ENCODE measurements around the gene SLC22A5.
A peak's percentile ranks its signal among the peaks of the same experiment; 100 is the strongest.

The SLC22A5 gene

GRCh38 chr5:132368186-132368585, 1.3 kb upstream of the SLC22A5 start:
- no peak for DNase-seq (ENCODE audit: low read depth)

- DNase-seq (ENCODE audit: low read depth), result no peak
Observed at GRCh38 chr5:132369007-132369473, 470 bp upstream of the SLC22A5 start.

GRCh38 chr5:132370181-132370970, 866 bp downstream of the SLC22A5 start:
- DNase-seq (ENCODE audit: low read depth), result no peak

- no peak for DNase-seq (ENCODE audit: low read depth)
Observed at GRCh38 chr5:132370971-132371602, 1.6 kb downstream of the SLC22A5 start.

- DNase-seq (ENCODE audit: low read depth), result no peak
Observed at GRCh38 chr5:132371603-132371994, 2.1 kb downstream of the SLC22A5 start.

GRCh38 chr5:132372127-132372526, 2.6 kb downstream of the SLC22A5 start:
- no peak for DNase-seq (ENCODE audit: low read depth)

- DNase-seq (ENCODE audit: low read depth), result no peak
Observed at GRCh38 chr5:132372542-132372941, 3.0 kb downstream of the SLC22A5 start.

- no peak for DNase-seq (ENCODE audit: low read depth)
Observed at GRCh38 chr5:132375957-132376356, 6.4 kb downstream of the SLC22A5 start.

GRCh38 chr5:132376694-132377641, 7.5 kb downstream of the SLC22A5 start:
- DNase-seq (ENCODE audit: low read depth), result no peak

GRCh38 chr5:132377738-132378137, 8.2 kb downstream of the SLC22A5 start:
- no peak for DNase-seq (ENCODE audit: low read depth)

GRCh38 chr5:132378580-132378979, 9.1 kb downstream of the SLC22A5 start:
- no peak for DNase-seq (ENCODE audit: low read depth)

- no peak for DNase-seq (ENCODE audit: low read depth)
Observed at GRCh38 chr5:132380047-132380446, 10.5 kb downstream of the SLC22A5 start.

GRCh38 chr5:132380741-132381140, 11.2 kb downstream of the SLC22A5 start:
- no peak for DNase-seq (ENCODE audit: low read depth)

- DNase-seq (ENCODE audit: low read depth), result no peak
Observed at GRCh38 chr5:132381614-132382013, 12.1 kb downstream of the SLC22A5 start.

GRCh38 chr5:132383261-132383660, 13.8 kb downstream of the SLC22A5 start:
- DNase-seq (ENCODE audit: low read depth), result no peak

GRCh38 chr5:132383984-132384383, 14.5 kb downstream of the SLC22A5 start:
- DNase-seq (ENCODE audit: low read depth), result no peak

- DNase-seq (ENCODE audit: low read depth), result no peak
Observed at GRCh38 chr5:132384506-132385050, 15.1 kb downstream of the SLC22A5 start.

GRCh38 chr5:132385326-132386105, 16.0 kb downstream of the SLC22A5 start:
- DNase-seq (ENCODE audit: low read depth), result peak; percentile 44

GRCh38 chr5:132386644-132387286, 17.3 kb downstream of the SLC22A5 start:
- DNase-seq (ENCODE audit: low read depth), result peak; percentile 57

- DNase-seq (ENCODE audit: low read depth), result no peak
Observed at GRCh38 chr5:132387640-132388117, 18.2 kb downstream of the SLC22A5 start.
